Muscle layer of duodenum (tissue), 2 donors: ENCODE measurements around the gene DHX57.
"Not testable (repeated sequence)": the region's sequence is repeated elsewhere in the genome, so short reads cannot be mapped to it uniquely, and the experiment has no call there.

ENCODE experiments used
- H3K27ac ChIP-seq: one replicate; pipeline ENCODE4 v1.7.0; 2013; ENCODE audit warnings: mild to moderate bottlenecking, low read length
- H3K27me3 ChIP-seq: one replicate; pipeline ENCODE4 v1.7.0; 2013; ENCODE audit warnings: low read depth, mild to moderate bottlenecking, control low read depth, low read length
- H3K36me3 ChIP-seq, 2 donors: one replicate each; pipeline ENCODE4 v1.7.0; 2013; ENCODE audit warnings: low read length in 2 of 2, control low read depth in 1 of 2, mild to moderate bottlenecking in 1 of 2; ENCODE audit not compliant: insufficient read depth in 2 of 2, control insufficient read depth in 1 of 2
- H3K4me1 ChIP-seq, 2 donors: one replicate each; pipeline ENCODE4 v1.7.0; 2013; ENCODE audit warnings: low read length in 2 of 2, mild to moderate bottlenecking in 2 of 2, control low read depth in 1 of 2, moderate library complexity in 1 of 2; ENCODE audit not compliant: insufficient read depth in 2 of 2, control insufficient read depth in 1 of 2
- H3K4me3 ChIP-seq, 2 donors: one replicate each; pipeline ENCODE4 v1.7.0; 2013; ENCODE audit warnings: low read length in 2 of 2, low read depth in 1 of 2, mild to moderate bottlenecking in 1 of 2
- H3K9me3 ChIP-seq, 2 donors: one replicate each; pipeline ENCODE4 v1.7.0; 2013; ENCODE audit warnings: low read length in 2 of 2, control low read depth in 1 of 2, mild to moderate bottlenecking in 1 of 2; ENCODE audit not compliant: control insufficient read depth in 1 of 2
- donor health status: healthy.

The DHX57 gene

GRCh38 chr2:38863061-38863695, 12.6 kb downstream of the DHX57 start:
- Histone ChIP-seq H3K36me3 (peaks cover 26 to 60% of the 10 kb centered on the region in 2 donors), H3K9me3 (no peaks in the 10 kb centered on the region), H3K27me3 (no peaks in the 10 kb centered on the region), H3K4me1 (no peaks in the 10 kb centered on the region), H3K4me3 (no peak overlapping the region), H3K27ac (no peak overlapping the region)

- Histone ChIP-seq H3K4me3 (no peak overlapping the region), H3K27ac (no peak overlapping the region), H3K36me3 (peaks cover 26 to 59% of the 10 kb centered on the region in 2 donors), H3K4me1 (no peaks in the 10 kb centered on the region), H3K27me3 (no peaks in the 10 kb centered on the region), H3K9me3 (no peaks in the 10 kb centered on the region)
Measured at GRCh38 chr2:38862476-38862875, 13.3 kb downstream of the DHX57 start.

GRCh38 chr2:38856165-38856564, 19.6 kb downstream of the DHX57 start:
- H3K9me3 ChIP-seq = no peaks in the 10 kb centered on the region
- H3K4me1 ChIP-seq = no peaks in the 10 kb centered on the region
- no peak overlapping the region for H3K4me3 ChIP-seq
- no peak overlapping the region for H3K27ac ChIP-seq
- H3K36me3 ChIP-seq = peaks cover 35 to 64% of the 10 kb centered on the region in 2 donors
- H3K27me3 ChIP-seq = no peaks in the 10 kb centered on the region

GRCh38 chr2:38850045-38850444, 25.7 kb downstream of the DHX57 start:
- no peak overlapping the region for H3K27ac ChIP-seq
- peaks cover 18 to 31% of the 10 kb centered on the region in 2 donors for H3K36me3 ChIP-seq
- no peaks in the 10 kb centered on the region for H3K9me3 ChIP-seq
- no peaks in the 10 kb centered on the region for H3K27me3 ChIP-seq
- no peak overlapping the region for H3K4me3 ChIP-seq
- H3K4me1 ChIP-seq = no peaks in the 10 kb centered on the region

- H3K36me3 ChIP-seq = peaks cover 11 to 56% of the 10 kb centered on the region in 2 donors
- H3K27ac ChIP-seq = no peak overlapping the region
- H3K4me3 ChIP-seq = no peak overlapping the region
- H3K4me1 ChIP-seq = no peaks in the 10 kb centered on the region
- no peaks in the 10 kb centered on the region for H3K27me3 ChIP-seq
- H3K9me3 ChIP-seq = no peaks in the 10 kb centered on the region
Measured at GRCh38 chr2:38836791-38837190, 38.9 kb downstream of the DHX57 start.

- Histone ChIP-seq H3K9me3 (no peaks in the 10 kb centered on the region), H3K27ac (no peak overlapping the region), H3K36me3 (peaks cover 4 to 48% of the 10 kb centered on the region in 2 donors), H3K4me3 (no peak overlapping the region), H3K27me3 (no peaks in the 10 kb centered on the region), H3K4me1 (no peaks in the 10 kb centered on the region)
Measured at GRCh38 chr2:38835990-38836389, 39.7 kb downstream of the DHX57 start.

- H3K27ac ChIP-seq = no peak overlapping the region
- no peaks in the 10 kb centered on the region for H3K27me3 ChIP-seq
- peaks cover 4 to 42% of the 10 kb centered on the region in 2 donors for H3K36me3 ChIP-seq
- no peaks in the 10 kb centered on the region for H3K9me3 ChIP-seq
- H3K4me3 ChIP-seq = no peak overlapping the region
- no peaks in the 10 kb centered on the region for H3K4me1 ChIP-seq
Measured at GRCh38 chr2:38835015-38835601, 40.6 kb downstream of the DHX57 start.

- H3K4me3 ChIP-seq = no peak overlapping the region
- no peaks in the 10 kb centered on the region for H3K9me3 ChIP-seq
- peaks cover 2 to 39% of the 10 kb centered on the region in 2 donors for H3K36me3 ChIP-seq
- no peaks in the 10 kb centered on the region for H3K27me3 ChIP-seq
- no peak overlapping the region for H3K27ac ChIP-seq
- no peaks in the 10 kb centered on the region for H3K4me1 ChIP-seq
Measured at GRCh38 chr2:38830526-38831159, 45.1 kb downstream of the DHX57 start.

GRCh38 chr2:38829971-38830370, 45.8 kb downstream of the DHX57 start:
- Histone ChIP-seq H3K4me3 (no peak overlapping the region), H3K9me3 (no peaks in the 10 kb centered on the region), H3K36me3 (peaks cover 5 to 39% of the 10 kb centered on the region in 2 donors), H3K27ac (no peak overlapping the region), H3K4me1 (no peaks in the 10 kb centered on the region), H3K27me3 (no peaks in the 10 kb centered on the region)

- Histone ChIP-seq H3K27me3 (no peaks in the 10 kb centered on the region), H3K4me1 (no peaks in the 10 kb centered on the region), H3K36me3 (peaks cover 11 to 45% of the 10 kb centered on the region in 2 donors), H3K4me3 (no peak overlapping the region), H3K9me3 (no peaks in the 10 kb centered on the region), H3K27ac (no peak overlapping the region)
Measured at GRCh38 chr2:38828460-38828859, 47.3 kb downstream of the DHX57 start.

GRCh38 chr2:38827539-38828145, 48.1 kb downstream of the DHX57 start:
- not testable (repeated sequence) for H3K4me3 ChIP-seq, H3K27ac ChIP-seq, H3K9me3 ChIP-seq, H3K27me3 ChIP-seq, H3K4me1 ChIP-seq
- peaks cover 16 to 53% of the 10 kb centered on the region in 2 donors for H3K36me3 ChIP-seq
